ENCODE data around the gene EGLN2.
"Not testable (repeated sequence)": the region's sequence is repeated elsewhere in the genome, so short reads cannot be mapped to it uniquely, and the experiment has no call there.

Gene EGLN2

DNA sequence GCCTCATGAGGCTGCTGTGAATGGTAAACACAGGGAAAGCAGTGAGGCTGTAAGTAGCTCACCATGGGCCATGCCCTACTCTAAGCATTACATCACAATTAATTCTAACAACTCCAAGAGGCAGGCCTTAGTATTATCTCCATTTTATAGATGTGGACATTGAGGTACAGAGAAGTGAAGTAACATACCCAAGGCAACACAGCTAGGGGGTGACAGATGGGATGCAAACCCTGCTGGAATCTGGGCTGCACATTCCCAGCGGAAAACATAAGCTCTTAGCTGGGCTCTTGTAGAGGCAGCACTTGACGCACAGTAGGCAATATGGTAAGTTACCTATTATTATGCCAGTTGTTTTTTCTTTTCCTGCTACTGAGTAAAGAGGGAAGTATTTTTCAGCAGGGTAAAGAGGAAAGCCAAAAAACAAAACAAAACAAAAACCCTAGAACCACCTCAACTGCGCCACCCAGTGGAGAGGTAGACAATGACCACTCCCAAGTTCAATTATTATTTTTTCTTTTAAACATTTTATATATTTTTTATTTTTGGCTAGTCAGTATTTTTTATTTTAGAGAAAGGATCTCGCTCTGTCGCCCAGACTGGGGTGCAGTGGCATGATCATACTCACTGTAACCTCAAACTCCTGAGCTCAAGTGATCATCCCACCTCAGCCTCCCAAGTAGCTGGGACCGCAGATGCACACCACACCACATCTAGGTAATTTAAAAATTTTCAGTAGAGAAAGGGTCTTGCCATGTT, 20.7 kb downstream of the EGLN2 start:
- TF ChIP-seq, protein P1, sequence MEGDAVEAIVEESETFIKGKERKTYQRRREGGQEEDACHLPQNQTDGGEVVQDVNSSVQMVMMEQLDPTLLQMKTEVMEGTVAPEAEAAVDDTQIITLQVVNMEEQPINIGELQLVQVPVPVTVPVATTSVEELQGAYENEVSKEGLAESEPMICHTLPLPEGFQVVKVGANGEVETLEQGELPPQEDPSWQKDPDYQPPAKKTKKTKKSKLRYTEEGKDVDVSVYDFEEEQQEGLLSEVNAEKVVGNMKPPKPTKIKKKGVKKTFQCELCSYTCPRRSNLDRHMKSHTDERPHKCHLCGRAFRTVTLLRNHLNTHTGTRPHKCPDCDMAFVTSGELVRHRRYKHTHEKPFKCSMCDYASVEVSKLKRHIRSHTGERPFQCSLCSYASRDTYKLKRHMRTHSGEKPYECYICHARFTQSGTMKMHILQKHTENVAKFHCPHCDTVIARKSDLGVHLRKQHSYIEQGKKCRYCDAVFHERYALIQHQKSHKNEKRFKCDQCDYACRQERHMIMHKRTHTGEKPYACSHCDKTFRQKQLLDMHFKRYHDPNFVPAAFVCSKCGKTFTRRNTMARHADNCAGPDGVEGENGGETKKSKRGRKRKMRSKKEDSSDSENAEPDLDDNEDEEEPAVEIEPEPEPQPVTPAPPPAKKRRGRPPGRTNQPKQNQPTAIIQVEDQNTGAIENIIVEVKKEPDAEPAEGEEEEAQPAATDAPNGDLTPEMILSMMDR (IDR thresholded peaks at IDR 0.05; ENCODE audit: extremely low read depth, insufficient read depth, missing control alignments) = peak; percentile 65
- in situ Hi-C loops (cut with MboI; ENCODE audit: low pct_unique_long_range_greater_than_20kb, low sequenced_read_pairs, unreplicated experiment) = loop anchor here (10.0 kb wide), 1 partner anchor 165 kb away; no protein-coding TSS in a partner anchor
- DNase-seq (ENCODE audit: low spot score) = not testable (repeated sequence)

DNA sequence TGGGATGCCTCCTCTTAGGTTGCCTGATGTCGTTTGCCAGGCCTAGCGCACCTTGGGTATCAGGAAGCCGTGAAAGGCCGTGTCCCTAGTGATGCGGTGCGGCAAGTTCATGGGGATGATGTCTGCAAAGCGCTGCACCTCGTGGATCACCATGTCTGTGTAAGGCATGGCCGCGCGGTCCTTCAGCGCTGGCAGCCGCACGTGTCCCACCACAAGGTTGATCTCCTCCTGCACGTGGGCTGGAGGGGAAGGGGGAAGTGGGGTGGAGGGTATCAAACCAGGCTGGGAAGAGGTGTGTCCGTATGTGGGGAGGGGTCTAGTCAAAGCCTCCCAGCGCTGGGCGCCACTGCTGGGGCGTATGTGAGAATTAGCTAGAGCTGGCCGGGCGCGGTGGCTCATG, 23.2 kb downstream of the EGLN2 start:
- TF ChIP-seq, protein P1 (IDR thresholded peaks at IDR 0.05; ENCODE audit: extremely low read depth, insufficient read depth, missing control alignments) = no peak
- no peak for DNase-seq (ENCODE audit: low spot score)
- in situ Hi-C loops (cut with MboI; ENCODE audit: low pct_unique_long_range_greater_than_20kb, low sequenced_read_pairs, unreplicated experiment) = no loop called here

DNA sequence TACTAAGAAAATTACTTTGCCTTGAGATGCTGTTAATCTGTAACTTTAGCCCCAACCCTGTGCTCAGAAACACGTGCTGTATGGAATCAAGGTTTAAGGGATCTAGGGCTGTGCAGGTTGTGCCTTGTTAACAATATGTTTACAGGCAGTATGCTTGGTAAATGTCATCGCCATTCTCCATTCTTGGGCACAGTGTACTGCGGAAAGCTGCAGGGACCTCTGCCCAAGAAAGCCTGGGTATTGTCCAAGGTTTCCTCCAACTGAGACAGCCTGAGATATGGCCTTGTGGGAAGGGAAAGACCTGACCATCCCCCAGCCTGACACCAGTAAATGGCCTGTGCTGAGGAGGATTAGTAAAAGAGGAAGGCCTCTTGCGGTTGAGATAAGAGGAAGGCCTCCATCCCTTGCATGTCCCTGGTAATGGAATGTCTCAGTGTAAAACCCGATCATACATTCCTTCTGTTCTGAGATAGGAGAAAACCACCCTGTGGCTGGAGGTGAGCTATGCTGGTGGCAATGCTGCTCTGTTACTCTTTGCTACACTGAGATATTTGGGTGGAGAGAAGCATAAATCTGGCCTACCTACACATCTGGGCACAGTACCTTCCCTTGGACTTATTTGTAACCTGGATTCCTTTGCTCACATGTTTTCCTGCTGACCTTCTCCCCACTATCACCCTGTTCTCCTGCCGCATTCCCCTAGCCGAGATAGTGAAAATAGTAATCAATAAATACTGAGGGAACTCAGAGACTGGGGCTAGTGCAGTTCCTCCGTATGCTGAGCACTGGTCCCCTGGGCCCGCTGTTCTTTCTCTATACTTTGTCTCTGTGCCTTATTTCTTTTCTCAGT, 23.9 kb downstream of the EGLN2 start:
- DNase-seq (ENCODE audit: low spot score); in situ Hi-C loops (cut with MboI; ENCODE audit: low pct_unique_long_range_greater_than_20kb, low sequenced_read_pairs, unreplicated experiment): not testable (repeated sequence)

DNA sequence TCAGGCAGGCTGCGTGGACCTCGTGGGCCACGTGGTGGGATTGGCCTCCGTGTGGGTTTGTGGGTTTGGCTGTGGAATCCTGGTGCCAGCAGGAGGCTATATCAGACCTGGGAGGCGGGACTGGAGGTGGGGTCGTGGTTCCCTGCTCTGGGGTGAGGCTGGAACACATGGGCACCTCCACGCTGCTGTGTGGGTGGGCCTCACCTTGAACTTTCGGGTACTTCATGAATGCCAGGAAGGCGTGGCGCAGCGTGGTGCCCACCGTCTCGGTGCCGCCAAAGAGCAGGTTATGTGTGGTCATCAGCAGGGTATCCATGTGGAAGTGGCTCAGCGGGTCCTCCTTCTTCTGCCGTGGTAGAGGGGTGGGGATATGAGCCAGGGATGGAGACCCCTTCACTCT, 25.9 kb downstream of the EGLN2 start:
- DNase-seq (ENCODE audit: low spot score); in situ Hi-C loops (cut with MboI; ENCODE audit: low pct_unique_long_range_greater_than_20kb, low sequenced_read_pairs, unreplicated experiment): not testable (repeated sequence)

DNA sequence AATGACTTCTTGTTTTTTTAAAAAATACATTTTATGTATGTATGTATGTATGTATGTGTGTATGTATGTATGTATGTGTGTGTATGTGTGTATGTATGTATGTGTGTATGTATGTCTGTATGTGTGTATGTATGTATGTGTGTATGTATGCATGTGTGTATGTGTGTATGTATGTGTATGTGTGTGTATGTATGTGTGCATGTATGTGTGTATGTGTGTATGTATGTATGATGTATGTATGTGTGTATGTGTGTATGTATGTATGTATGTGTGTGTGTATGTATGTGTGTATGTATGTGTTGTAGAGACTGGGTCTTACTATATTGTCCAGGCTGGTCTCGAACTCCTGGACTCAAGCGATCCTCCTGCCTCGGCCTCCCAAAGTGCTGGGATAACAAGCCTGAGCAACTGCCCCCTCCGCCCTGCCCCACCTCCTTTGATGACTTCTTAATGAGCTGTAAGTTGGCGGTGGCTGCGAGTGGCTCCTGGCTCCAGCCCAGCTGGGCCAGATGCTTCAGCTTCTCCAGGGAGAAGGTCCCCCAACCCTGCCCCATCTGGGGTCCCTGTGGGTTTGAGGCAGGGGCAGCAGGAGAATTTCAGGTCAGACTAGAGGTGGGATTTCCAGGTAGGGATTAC, 26.6 kb downstream of the EGLN2 start:
- DNase-seq (ENCODE audit: low spot score); in situ Hi-C loops (cut with MboI; ENCODE audit: low pct_unique_long_range_greater_than_20kb, low sequenced_read_pairs, unreplicated experiment): not testable (repeated sequence)

DNA sequence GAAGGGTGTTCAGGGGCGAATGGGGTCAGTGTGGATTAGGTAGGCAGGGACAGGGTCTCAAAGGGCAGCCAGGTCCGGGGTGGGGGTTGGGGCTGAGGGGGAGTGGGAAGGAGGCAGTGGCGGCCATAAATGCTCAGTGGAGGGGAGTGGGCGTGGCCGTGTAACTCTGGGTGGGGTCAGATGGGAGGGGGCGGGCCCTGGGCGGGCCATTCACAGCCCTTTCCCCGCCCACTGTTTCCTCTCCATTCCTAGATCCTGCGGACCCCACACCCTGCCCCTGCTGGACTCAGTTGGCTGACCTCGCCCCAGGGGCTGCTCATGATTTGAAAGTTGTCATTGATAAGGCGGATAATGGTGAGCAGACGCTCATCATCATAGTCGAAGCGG, 27.3 kb downstream of the EGLN2 start:
- in situ Hi-C loops (cut with MboI; ENCODE audit: low pct_unique_long_range_greater_than_20kb, low sequenced_read_pairs, unreplicated experiment) = not testable (repeated sequence)

DNA sequence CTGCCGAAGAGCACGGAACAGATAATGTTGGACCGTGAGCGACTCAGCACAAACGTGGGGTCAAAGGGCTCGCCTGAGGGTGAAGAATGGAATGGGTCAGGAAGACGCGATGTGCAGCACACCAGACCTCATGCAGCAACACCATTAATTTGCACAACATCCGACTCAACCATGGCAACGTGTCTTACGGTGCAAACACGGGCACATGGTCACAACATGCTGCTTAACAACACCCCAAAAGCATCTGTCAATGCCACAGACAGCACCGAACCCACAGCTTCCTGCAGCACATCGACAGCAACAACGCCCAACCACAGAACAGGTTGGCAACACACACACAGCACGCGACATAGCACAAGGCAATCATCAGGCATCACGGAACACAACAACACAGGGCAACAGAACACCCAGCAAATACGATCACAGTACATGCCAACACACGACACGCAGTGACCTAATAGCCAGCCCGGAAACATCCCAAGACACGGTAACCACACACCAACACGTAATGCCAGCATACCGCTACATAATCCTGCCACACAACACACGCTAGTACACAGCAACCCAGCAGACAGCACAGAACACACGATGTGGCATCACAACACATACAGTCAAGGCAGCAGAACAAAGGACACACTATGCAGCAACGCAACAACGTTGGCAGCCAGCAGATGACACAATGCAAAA, 27.9 kb downstream of the EGLN2 start:
- DNase-seq (ENCODE audit: low spot score); in situ Hi-C loops (cut with MboI; ENCODE audit: low pct_unique_long_range_greater_than_20kb, low sequenced_read_pairs, unreplicated experiment): not testable (repeated sequence)

More for the DNA sequence above, 27.3 kb downstream of the EGLN2 start:
- DNase-seq (ENCODE audit: low spot score) = not testable (repeated sequence)

DNA sequence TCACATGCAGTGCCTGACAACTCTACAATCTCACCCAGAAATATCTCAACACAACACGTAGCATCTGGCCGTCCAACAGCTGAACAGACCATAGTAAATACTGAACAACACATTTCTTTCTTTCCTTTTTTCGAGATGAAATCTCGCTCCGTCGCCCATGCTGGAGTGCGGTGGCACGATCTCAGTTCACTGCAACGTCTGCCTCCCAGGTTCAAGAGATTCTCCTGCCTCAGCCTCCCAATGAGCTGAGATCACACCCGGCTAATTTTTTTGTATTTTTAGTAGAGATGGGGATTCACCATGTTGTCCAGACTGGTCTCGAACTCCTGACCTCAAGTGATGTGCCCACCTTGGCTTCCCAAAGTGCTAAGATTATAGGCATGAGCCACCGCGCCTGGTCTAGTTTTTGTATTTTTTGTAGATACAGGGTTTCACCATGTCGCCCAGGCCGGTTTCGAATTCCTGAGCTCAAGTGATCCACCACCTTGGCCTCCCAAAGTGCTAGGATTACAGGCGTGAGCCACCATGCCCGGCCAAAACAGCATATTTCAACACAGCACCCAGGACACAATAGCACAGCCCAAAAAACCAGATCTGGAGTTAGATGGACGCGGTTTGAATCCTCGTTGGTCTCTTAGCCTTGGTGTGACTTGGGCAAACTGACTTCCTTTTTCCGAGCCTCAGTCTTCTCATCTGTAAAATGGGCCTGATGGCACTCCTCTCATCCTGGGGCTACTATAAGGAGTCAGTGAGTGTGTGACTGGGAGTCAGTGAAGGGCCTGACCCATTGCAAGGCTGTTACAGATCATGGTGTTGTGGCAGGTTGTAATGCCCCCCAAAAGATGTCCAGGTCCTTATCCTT, 28.6 kb downstream of the EGLN2 start:
- in situ Hi-C loops (cut with MboI; ENCODE audit: low pct_unique_long_range_greater_than_20kb, low sequenced_read_pairs, unreplicated experiment) = no loop called here
- DNase-seq (ENCODE audit: low spot score) = no peak
- TF ChIP-seq, protein P1 (IDR thresholded peaks at IDR 0.05; ENCODE audit: extremely low read depth, insufficient read depth, missing control alignments) = no peak
